ENCODE data around the gene FGFBP2.

FGFBP2 gene

DNA sequence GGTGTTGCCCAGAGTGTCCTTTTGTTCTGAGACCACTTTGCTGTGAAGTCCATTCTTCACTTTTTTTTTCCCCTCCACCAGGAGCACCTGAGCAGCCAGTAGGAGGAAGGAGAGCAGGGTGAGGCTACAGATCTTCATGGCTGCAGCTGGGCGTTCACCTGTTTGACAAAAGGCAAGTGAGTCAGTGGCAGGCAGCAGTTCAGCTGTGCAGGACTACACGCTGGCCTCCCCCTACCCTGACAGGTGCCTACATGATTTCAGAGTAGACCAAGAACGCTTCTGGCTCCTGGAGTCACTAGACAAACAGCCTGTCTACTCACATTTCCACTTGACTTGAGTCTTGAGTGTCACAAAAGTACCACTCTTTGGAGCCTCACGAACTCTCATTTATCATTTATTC is 26.5 kb downstream of the FGFBP2 start:
- Histone ChIP-seq H3K27me3 (no peaks in the 10 kb centered on the region), H3K9me3 (no peaks in the 10 kb centered on the region), H3K36me3 (no peaks in the 10 kb centered on the region), H3K4me3 (ENCODE audit: low read depth in 1 of 2, low read length in 1 of 2) (no peak overlapping the region), H3K4me1 (ENCODE audit: control insufficient read depth in 1 of 2, insufficient read depth in 1 of 2, low read depth in 1 of 2, low read length in 1 of 2) (no peaks in the 10 kb centered on the region), H3K27ac (no peak overlapping the region)
- TF ChIP-seq, protein P1, sequence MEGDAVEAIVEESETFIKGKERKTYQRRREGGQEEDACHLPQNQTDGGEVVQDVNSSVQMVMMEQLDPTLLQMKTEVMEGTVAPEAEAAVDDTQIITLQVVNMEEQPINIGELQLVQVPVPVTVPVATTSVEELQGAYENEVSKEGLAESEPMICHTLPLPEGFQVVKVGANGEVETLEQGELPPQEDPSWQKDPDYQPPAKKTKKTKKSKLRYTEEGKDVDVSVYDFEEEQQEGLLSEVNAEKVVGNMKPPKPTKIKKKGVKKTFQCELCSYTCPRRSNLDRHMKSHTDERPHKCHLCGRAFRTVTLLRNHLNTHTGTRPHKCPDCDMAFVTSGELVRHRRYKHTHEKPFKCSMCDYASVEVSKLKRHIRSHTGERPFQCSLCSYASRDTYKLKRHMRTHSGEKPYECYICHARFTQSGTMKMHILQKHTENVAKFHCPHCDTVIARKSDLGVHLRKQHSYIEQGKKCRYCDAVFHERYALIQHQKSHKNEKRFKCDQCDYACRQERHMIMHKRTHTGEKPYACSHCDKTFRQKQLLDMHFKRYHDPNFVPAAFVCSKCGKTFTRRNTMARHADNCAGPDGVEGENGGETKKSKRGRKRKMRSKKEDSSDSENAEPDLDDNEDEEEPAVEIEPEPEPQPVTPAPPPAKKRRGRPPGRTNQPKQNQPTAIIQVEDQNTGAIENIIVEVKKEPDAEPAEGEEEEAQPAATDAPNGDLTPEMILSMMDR (IDR thresholded peaks at IDR 0.05), result no peak

DNA sequence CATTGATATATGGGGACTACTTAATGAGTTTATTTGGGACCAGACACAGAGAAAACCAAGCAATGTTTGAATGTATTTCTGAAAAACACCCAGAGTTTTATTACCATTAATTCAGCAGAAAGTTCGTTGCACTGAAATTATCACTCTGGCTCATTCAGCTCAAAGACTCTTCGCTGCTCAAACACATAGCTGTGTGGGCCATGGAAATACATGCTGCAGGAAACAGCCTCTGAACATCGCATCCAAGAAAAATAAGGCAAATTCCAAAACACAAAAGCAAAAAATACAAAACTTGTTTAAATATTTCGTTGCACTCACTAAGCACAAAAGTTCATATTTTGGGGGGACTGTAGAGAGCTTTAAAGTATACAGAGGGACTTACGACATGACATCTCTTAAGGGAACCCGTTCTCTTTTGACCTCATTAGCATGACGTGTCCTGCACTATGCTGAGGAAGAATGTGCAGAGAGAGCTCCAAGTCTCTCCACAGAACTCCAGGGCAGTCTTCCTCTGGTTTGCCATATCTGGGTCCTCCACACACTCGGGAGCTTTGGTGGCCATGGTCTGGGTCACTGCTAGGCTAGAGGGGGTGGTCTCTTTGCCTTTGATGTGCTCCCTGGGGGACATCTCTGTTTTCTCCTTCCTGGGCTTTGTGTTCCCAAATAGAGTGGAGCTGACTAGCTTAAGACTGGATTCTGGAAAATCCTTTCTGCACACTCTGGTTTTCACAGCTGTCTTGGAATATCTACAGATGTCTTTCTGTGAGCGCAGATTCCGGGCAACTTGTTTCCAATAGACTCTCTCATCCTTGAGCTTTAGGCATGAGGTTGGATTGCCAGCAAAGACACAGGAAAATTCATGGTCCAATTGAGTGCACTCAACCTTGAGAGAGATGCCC is 27.2 kb downstream of the FGFBP2 start:
- H3K27me3 ChIP-seq, result no peaks in the 10 kb centered on the region
- TF ChIP-seq, protein P1 (IDR thresholded peaks at IDR 0.05), result no peak
- H3K27ac ChIP-seq, result no peak overlapping the region

DNA sequence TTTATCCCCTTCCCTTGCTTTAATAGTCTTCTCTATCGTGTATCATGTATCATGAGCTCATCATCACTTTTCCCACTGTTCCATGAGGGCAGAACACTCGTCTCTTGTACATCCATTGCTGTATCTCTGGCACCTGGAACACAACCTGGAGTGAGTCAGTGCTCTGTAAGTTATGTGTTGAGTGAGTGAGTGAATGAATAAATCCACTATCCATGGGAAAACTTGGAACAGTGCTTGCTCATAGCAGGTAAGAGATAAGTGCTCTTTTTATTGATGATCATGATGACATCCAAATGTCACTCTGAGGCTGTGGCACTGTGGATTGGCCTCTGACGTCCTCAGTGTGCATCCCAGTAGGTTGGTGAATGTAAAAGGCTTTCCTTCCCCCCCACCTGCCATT is 28.7 kb downstream of the FGFBP2 start:
- Histone ChIP-seq H3K27ac (no peak overlapping the region), H3K27me3 (no peaks in the 10 kb centered on the region), H3K36me3 (no peaks in the 10 kb centered on the region), H3K4me3 (ENCODE audit: low read depth in 1 of 2, low read length in 1 of 2) (no peak overlapping the region), H3K9me3 (no peaks in the 10 kb centered on the region), H3K4me1 (ENCODE audit: control insufficient read depth in 1 of 2, insufficient read depth in 1 of 2, low read depth in 1 of 2, low read length in 1 of 2) (no peaks in the 10 kb centered on the region)
- TF ChIP-seq, protein P1 (IDR thresholded peaks at IDR 0.05), result no peak

More for the DNA sequence above, 27.2 kb downstream of the FGFBP2 start:
- Histone ChIP-seq H3K4me3 (ENCODE audit: low read depth in 1 of 2, low read length in 1 of 2) (no peak overlapping the region), H3K9me3 (no peaks in the 10 kb centered on the region), H3K4me1 (ENCODE audit: control insufficient read depth in 1 of 2, insufficient read depth in 1 of 2, low read depth in 1 of 2, low read length in 1 of 2) (no peaks in the 10 kb centered on the region), H3K36me3 (no peaks in the 10 kb centered on the region)

DNA sequence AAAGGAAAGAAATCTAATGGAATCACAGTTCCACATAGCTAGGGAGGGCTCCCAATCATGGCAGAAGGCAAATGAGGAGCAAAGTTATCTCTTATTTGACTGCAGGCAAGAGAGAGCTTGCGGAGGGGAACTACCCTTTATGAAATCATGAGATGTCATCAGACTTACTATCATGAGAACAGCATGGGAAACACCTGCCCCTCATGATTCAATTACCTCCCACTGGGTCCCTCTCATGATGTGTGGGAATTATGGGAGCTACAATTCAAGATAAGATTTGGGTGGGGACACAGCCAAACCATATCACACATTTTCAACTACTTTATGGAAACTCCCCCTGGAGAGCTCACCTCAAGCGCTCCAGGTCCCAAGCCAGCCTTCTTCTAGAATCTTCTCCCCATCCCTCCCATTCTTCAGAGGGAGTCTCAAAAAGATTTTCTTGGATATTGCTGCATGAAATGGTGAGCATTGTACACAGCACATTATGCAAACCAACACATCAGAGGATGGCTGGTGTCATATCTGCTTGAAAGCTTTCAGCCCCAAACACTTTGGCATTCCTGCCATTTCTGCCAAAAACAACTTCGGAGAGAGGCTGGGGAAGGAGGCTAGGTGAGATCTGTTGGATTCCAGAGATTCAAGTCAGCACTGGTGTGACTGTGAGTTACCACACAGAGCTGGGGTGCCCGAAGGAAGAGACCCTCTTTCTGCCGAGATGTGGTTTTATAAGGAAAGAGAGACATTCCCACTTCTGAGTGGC is 31.3 kb downstream of the FGFBP2 start:
- no peak overlapping the region for H3K27ac ChIP-seq
- TF ChIP-seq, protein P1 (IDR thresholded peaks at IDR 0.05), result no peak
- no peaks in the 10 kb centered on the region for H3K36me3 ChIP-seq
- H3K27me3 ChIP-seq, result no peaks in the 10 kb centered on the region
- no peaks in the 10 kb centered on the region for H3K4me1 ChIP-seq (ENCODE audit: control insufficient read depth in 1 of 2, insufficient read depth in 1 of 2, low read depth in 1 of 2, low read length in 1 of 2)
- H3K9me3 ChIP-seq, result no peaks in the 10 kb centered on the region
- no peak overlapping the region for H3K4me3 ChIP-seq (ENCODE audit: low read depth in 1 of 2, low read length in 1 of 2)

DNA sequence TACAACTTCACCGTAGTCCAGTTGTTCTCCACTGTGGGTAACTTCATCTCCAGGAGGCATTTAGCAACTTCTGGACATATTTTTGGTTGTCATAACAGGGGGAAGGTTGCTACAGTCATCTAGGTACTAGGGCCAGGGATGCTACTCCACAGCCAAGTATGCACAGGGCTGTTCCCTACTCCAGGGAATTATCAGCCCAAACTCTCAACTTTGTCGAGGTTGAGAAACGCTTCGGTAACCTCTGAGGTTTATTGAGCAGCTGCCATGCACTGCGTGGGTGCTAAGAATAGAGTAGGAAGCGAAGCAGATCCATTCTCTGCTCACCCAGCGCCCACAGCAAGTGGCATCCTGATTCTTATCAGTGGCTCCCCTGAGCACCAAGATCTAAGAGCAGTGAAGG is 32.7 kb downstream of the FGFBP2 start:
- TF ChIP-seq, protein P1 (IDR thresholded peaks at IDR 0.05), result no peak
- Histone ChIP-seq H3K27ac (no peak overlapping the region), H3K4me1 (ENCODE audit: control insufficient read depth in 1 of 2, insufficient read depth in 1 of 2, low read depth in 1 of 2, low read length in 1 of 2) (no peaks in the 10 kb centered on the region), H3K36me3 (no peaks in the 10 kb centered on the region), H3K9me3 (no peaks in the 10 kb centered on the region), H3K4me3 (ENCODE audit: low read depth in 1 of 2, low read length in 1 of 2) (no peak overlapping the region), H3K27me3 (no peaks in the 10 kb centered on the region)

All from neutrophil (primary cell).